OCI-M2 (cell line): ENCODE measurements around the gene DCDC2.
A peak's percentile ranks its signal among the peaks of the same experiment; 100 is the strongest.
"Not testable (repeated sequence)": the region's sequence is repeated elsewhere in the genome, so short reads cannot be mapped to it uniquely, and the experiment has no call there.

Experiments used
- DNase-seq: peaks from one replicate; lab custom pipeline; 2025; ENCODE audit not compliant: unreplicated experiment; lab: John Stamatoyannopoulos, UW

The DCDC2 gene

GRCh38 chr6:24228681-24229255 lies 129.1 kb downstream of the DCDC2 start:
- DNase-seq, result no peak

GRCh38 chr6:24228123-24228522 lies 129.7 kb downstream of the DCDC2 start:
- DNase-seq, result no peak

DNA sequence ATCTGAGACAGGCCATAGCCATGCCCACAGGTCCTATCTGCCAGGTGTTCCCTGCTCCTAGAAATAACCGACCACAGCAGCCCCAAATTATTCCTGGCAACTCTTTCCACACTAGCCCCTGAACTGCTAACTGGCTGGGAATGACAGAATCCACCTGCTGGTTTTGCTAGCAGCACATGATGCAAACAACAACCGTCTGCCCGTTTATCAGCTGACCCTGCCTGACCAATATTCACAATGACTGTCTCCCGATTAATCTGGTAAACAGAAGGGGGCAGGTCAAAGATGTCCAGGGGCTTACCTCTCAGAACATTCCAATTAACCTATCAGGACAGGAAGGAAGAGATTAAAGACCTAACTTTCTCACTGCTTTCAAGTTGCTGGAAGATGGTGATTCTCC lies 130.3 kb downstream of the DCDC2 start:
- no peak for DNase-seq

DNA sequence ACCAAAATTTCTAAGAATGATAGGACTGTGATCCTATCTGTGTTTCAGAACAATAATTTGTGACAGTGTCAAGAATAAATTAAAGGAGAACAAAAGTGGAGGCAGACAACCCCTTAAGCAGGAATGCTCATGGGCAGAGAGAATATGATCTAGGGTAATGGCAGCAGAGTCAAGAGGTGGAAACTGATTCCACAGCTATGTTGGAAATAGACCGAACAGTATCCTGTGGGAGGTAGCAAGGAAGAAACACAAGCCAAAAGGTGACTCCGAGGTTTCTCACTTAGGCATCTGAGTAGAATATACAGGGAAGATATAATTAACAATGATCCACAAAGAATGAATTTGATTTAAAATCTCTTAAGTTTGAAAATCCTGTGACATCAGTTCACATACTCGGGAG lies 131.3 kb downstream of the DCDC2 start:
- DNase-seq, result no peak

- no peak for DNase-seq
Observed at GRCh38 chr6:24225838-24226237, 132.0 kb downstream of the DCDC2 start.

- no peak for DNase-seq
Observed at GRCh38 chr6:24223115-24223919, 134.5 kb downstream of the DCDC2 start.

- no peak for DNase-seq
Observed at GRCh38 chr6:24219670-24220069, 138.2 kb downstream of the DCDC2 start.

- no peak for DNase-seq
Observed at GRCh38 chr6:24214984-24215383, 142.9 kb downstream of the DCDC2 start.

DNA sequence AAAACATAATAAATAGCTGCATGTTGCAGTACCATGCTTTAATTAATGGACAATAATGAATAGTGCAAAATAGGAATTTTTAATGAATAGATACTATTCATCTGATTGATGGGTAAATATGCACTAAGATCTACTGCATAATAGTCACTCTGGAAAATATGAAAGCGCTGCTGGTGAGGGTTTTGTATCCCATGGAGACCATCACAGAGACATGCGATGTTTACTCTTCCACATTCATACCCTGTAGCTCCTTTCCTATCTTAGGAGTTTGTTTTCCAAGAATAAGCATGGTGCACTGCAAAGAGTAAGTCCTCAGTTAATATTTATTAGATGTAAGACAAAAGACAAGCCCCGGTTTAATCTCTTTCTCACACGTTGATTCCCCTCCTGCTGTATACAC lies 150.4 kb downstream of the DCDC2 start:
- no peak for DNase-seq

GRCh38 chr6:24205020-24205492 lies 152.8 kb downstream of the DCDC2 start:
- DNase-seq, result peak; percentile 41

DNA sequence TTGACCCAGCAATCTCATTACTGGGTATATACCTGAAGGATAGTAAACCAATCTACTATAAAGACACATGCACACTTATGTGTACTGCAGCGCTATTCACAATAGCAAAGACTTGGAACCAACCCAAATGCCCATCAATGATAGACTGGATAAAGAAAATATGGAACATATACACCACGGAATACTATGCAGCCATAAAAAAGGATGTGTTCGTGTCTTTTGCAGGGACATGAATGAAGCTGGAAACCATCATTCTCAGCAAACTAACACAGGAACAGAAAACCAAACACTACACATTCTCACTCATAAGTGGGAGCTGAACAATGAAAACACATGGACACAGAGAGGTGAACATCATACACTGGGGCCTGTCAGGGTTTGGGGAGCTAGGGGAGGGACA lies 153.7 kb downstream of the DCDC2 start:
- DNase-seq, result not testable (repeated sequence)

DNA sequence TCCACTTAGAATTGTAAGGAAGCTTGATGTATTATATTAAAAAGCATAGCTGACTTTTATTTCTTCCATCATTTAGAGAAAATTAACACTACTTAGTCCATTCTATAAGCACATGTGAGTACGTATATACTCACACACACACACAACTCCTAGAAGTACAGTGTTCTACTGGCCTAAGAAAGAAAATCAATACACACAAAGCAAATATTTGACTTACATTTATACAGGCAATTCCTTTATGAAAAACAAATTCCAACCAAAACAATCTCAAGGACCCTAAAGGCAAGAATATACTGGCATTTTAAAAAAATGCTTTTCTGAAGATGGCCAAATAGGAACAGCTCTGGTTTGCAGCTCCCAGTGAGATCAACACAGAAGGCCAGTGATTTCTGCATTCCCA lies 160.0 kb downstream of the DCDC2 start:
- DNase-seq, result no peak

GRCh38 chr6:24195836-24196597 lies 161.8 kb downstream of the DCDC2 start:
- DNase-seq, result no peak

- no peak for DNase-seq
Observed at GRCh38 chr6:24194978-24195700, 162.7 kb downstream of the DCDC2 start.

GRCh38 chr6:24193364-24193763 lies 164.5 kb downstream of the DCDC2 start:
- DNase-seq, result no peak

GRCh38 chr6:24191346-24191745 lies 166.5 kb downstream of the DCDC2 start:
- DNase-seq, result no peak

DNA sequence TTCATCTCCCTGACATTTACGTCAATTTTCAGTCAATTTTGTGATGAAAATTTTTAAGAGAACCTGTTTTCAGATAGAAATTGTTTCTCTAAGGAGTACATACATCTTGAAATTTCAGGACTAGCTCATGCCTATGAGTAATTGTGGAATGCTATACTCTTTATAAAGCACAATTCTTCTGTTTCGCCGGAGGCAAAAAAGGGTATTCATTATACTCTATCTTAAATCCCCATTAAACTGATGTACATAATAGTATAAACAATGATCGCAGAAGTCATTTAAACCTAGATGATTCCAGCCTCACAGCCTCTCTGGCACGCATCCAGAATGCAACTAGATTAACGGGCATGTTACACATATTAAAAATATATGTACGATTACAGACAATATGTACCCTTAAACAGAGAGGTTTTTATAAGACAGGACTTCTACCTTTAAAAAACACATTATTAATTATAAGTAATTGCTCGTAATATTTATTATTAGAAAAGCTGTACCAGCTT lies 169.2 kb downstream of the DCDC2 start:
- DNase-seq, result no peak

- DNase-seq, result no peak
Observed at GRCh38 chr6:24187965-24188577, 169.8 kb downstream of the DCDC2 start.

DNA sequence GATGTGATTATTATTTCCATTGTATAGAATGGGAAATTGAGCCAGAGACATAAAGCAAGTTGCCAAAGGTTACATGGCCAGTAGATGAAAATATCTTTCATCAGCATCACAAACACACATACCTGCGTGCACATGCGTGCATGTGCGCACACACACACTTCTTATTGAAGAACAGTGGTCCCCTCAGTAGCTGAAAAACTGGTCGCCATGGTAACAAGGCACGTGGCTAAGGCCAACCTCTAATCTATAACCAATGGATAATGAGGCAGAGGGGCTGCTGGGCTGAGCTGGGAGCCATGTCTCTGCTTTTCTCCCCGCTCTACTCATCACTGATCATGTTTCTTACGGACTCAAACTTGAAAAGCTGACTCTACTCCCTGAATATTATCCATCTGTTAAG lies 171.5 kb downstream of the DCDC2 start:
- DNase-seq, result no peak

DNA sequence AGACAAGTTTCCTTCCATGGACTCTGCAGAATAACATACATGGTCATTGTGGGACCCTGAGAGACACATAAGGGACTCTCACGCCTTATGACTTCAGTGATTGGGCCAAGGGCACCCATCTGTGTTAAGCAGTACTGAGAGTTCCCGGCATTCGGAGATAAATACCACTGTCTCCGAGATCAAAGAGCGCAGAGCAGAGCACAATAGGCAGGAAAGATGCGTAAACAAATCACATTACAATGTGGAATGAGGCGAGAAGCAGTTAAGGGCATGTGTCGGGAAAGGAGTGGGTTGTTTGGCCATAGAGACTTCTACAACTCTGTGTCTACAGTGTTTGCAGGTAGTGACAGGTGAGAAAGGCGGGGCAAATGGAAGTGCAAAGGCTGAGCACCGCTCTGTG lies 174.3 kb downstream of the DCDC2 start:
- no peak for DNase-seq

DNA sequence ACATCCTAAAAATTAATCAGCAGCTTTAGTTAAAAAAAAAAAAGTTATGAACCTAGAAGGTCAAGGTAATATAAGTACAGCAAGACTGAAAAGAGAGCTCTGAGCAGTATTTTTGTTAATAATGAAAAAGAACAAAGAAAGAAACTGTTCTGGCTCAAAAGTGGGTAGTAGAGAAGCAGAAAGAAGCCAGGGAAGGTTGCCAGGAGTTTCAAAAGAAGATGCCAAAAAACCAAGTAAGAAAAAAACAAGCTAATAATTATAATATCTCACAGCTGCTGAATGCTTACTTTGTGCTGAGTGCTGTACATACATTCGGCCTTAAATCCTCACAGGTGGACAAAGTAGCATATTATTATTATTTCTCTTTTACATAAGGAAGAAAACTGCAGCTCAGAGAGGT lies 200.0 kb downstream of the DCDC2 start:
- DNase-seq, result no peak
